Suprapubic skin (tissue), 4 donors: Measurements from ENCODE around the gene DR1. TPM values are rescaled to one million over a fixed set of nuclear protein-coding genes. Genes with fewer than 3 reads are reported as not detected.

Source experiments
- DNase-seq, 2 donors: peaks; one replicate each; pipeline ENCODE4 v3.0.0-alpha.2; 2019; ENCODE audit warnings: low spot score in 2 of 2
- H3K27ac ChIP-seq: fragments of 200-600 bp; sonication (generic); one replicate; pipeline ENCODE4 v1.5.1; 2019
- H3K27me3 ChIP-seq: fragments of 200-600 bp; sonication (generic); one replicate; pipeline ENCODE4 v1.5.1; 2019
- H3K36me3 ChIP-seq: fragments of 200-600 bp; sonication (generic); one replicate; pipeline ENCODE4 v1.5.1; 2019
- H3K4me1 ChIP-seq: fragments of 200-600 bp; sonication (generic); one replicate; pipeline ENCODE4 v1.5.1; 2019
- H3K4me3 ChIP-seq: fragments of 200-600 bp; sonication (generic); one replicate; pipeline ENCODE4 v1.5.1; 2019; ENCODE audit warnings: mild to moderate bottlenecking
- H3K9me3 ChIP-seq: fragments of 200-600 bp; sonication (generic); one replicate; pipeline ENCODE4 v1.5.1; 2019
- CTCF ChIP-seq, 2 donors: fragments of 200-600 bp in 1 of 2; fragments of 450-650 bp in 1 of 2; sonication (generic) in 1 of 2; IDR thresholded peaks; one replicate each; pipeline ENCODE4 v1.5.1; 2016 to 2019; ENCODE audit warnings: antibody characterized with exemption in 2 of 2, mild to moderate bottlenecking in 1 of 2, moderate library complexity in 1 of 2
- EP300 ChIP-seq: sonication (generic); formaldehyde crosslinking; IDR thresholded peaks from one replicate; pipeline ENCODE4 v1.6.1; 2017; ENCODE audit warnings: antibody characterized with exemption
- POLR2A ChIP-seq, 2 donors: fragments of 450-650 bp; IDR thresholded peaks; one replicate each; pipeline ENCODE4 v1.6.1; 2017; ENCODE audit warnings: antibody characterized with exemption in 2 of 2, mild to moderate bottlenecking in 2 of 2, moderate library complexity in 2 of 2
- POLR2AphosphoS5 ChIP-seq, 3 donors: sonication (generic); formaldehyde crosslinking; IDR thresholded peaks; one replicate each; pipeline ENCODE4 v1.6.1; 2017; ENCODE audit warnings: antibody characterized with exemption in 3 of 3
- WGBS: methylation state at CpG from one replicate; pipeline ENCODE4 v1.1.5; 2018; 5-methylcytosine and 5-hydroxymethylcytosine counted together
- total RNA-seq, 4 donors: library from RNA; depleted of rRNA; stranded (reverse); fragments of >200 nt; gene quantifications; one replicate each; pipeline ENCODE4 v1.1.0, GENCODE V29; 2016

The DR1 gene
- total RNA-seq, 4 donors from 2014 or later, result 47.8 to 60.2 (median 55.5) TPM

- Histone ChIP-seq H3K27me3 (no peaks in the 10 kb centered on the region), H3K27ac (no peak overlapping the region), H3K4me3 (no peak overlapping the region), H3K9me3 (no peaks in the 10 kb centered on the region), H3K4me1 (peaks cover 62% of the 10 kb centered on the region), H3K36me3 (peaks cover 30% of the 10 kb centered on the region)
- TF ChIP-seq CTCF (IDR thresholded peaks at IDR 0.05) (no peak), EP300 (no peak), POLR2A (IDR thresholded peaks at IDR 0.05) (no peak), POLR2AphosphoS5 (IDR thresholded peaks at IDR 0.05) (no peak)
- 18% methylated on average over 1 of the region's 1 CpG for WGBS
- no peak for DNase-seq
These were observed 7.6 kb downstream of the DR1 start for GRCh38 chr1:93353286-93353685.

GRCh38 chr1:93354749-93355148 lies 9.0 kb downstream of the DR1 start:
- H3K4me1 ChIP-seq, result peaks cover 55% of the 10 kb centered on the region

GRCh38 chr1:93357242-93357641 lies 11.5 kb downstream of the DR1 start:
- TF ChIP-seq POLR2A (IDR thresholded peaks at IDR 0.05) (no peak), POLR2AphosphoS5 (IDR thresholded peaks at IDR 0.05) (no peak), CTCF (IDR thresholded peaks at IDR 0.05) (no peak), EP300 (no peak)
- H3K27ac ChIP-seq, result no peak overlapping the region
- peaks cover 32% of the 10 kb centered on the region for H3K4me1 ChIP-seq
- DNase-seq, result no peak
- H3K27me3 ChIP-seq, result no peaks in the 10 kb centered on the region
- H3K4me3 ChIP-seq, result no peak overlapping the region
- H3K9me3 ChIP-seq, result no peaks in the 10 kb centered on the region
- peaks cover 33% of the 10 kb centered on the region for H3K36me3 ChIP-seq
- WGBS, result 98% methylated on average over 2 of the region's 2 CpGs

More at GRCh38 chr1:93354749-93355148, 9.0 kb downstream of the DR1 start:
- Histone ChIP-seq H3K36me3 (peaks cover 33% of the 10 kb centered on the region), H3K27me3 (no peaks in the 10 kb centered on the region), H3K4me3 (no peak overlapping the region), H3K9me3 (no peaks in the 10 kb centered on the region), H3K27ac (no peak overlapping the region)
- TF ChIP-seq EP300 (no peak), POLR2A (IDR thresholded peaks at IDR 0.05) (no peak), POLR2AphosphoS5 (IDR thresholded peaks at IDR 0.05) (no peak), CTCF (IDR thresholded peaks at IDR 0.05) (no peak)
- no peak for DNase-seq
- 38% methylated on average over 2 of the region's 2 CpGs for WGBS

GRCh38 chr1:93358293-93358692 lies 12.6 kb downstream of the DR1 start:
- H3K36me3 ChIP-seq, result peaks cover 37% of the 10 kb centered on the region
- DNase-seq, result no peak
- H3K4me3 ChIP-seq, result no peak overlapping the region
- WGBS, result 80% methylated on average over 6 of the region's 6 CpGs
- H3K9me3 ChIP-seq, result no peaks in the 10 kb centered on the region
- H3K4me1 ChIP-seq, result peaks cover 21% of the 10 kb centered on the region
- no peak overlapping the region for H3K27ac ChIP-seq
- TF ChIP-seq POLR2A (IDR thresholded peaks at IDR 0.05), result no peak
- no peak for TF ChIP-seq EP300
- no peak for TF ChIP-seq POLR2AphosphoS5 (IDR thresholded peaks at IDR 0.05)
- TF ChIP-seq CTCF (IDR thresholded peaks at IDR 0.05), result no peak
- H3K27me3 ChIP-seq, result no peaks in the 10 kb centered on the region

- H3K4me1 ChIP-seq, result peaks cover 9% of the 10 kb centered on the region
These were observed 14.4 kb downstream of the DR1 start for GRCh38 chr1:93360111-93360510.

More at GRCh38 chr1:93360111-93360510, 14.4 kb downstream of the DR1 start:
- Histone ChIP-seq H3K27me3 (no peaks in the 10 kb centered on the region), H3K9me3 (no peaks in the 10 kb centered on the region), H3K4me3 (no peak overlapping the region), H3K27ac (no peak overlapping the region), H3K36me3 (peaks cover 37% of the 10 kb centered on the region)
- no peak for DNase-seq
- 81% methylated on average over 1 of the region's 1 CpG for WGBS
- no peak for TF ChIP-seq CTCF (IDR thresholded peaks at IDR 0.05)
- no peak for TF ChIP-seq POLR2A (IDR thresholded peaks at IDR 0.05)
- TF ChIP-seq EP300, result no peak
- TF ChIP-seq POLR2AphosphoS5 (IDR thresholded peaks at IDR 0.05), result no peak
